ENCODE measurements around the gene EGLN1.
A peak's percentile ranks its signal among the peaks of the same experiment; 100 is the strongest.
"Not testable (repeated sequence)": the region's sequence is repeated elsewhere in the genome, so short reads cannot be mapped to it uniquely, and the experiment has no call there.

The EGLN1 gene

GRCh38 chr1:231446138-231446537, 24.1 kb upstream of the EGLN1 start:
- peaks cover 0 to 2% of the 10 kb centered on the region in 2 donors for H3K9me3 ChIP-seq (ENCODE audit: control insufficient read depth in 1 of 2, low read length in 2 of 2)
- H3K9ac ChIP-seq (ENCODE audit: low read depth in 1 of 2, low read length in 2 of 2), result no peak overlapping the region
- no peaks in the 10 kb centered on the region for H3K4me1 ChIP-seq (ENCODE audit: control insufficient read depth in 1 of 2, insufficient read depth in 2 of 2, low read length in 2 of 2)
- H3K4me3 ChIP-seq (ENCODE audit: low read depth in 1 of 2, low read length in 2 of 2), result no peak overlapping the region
- H3K36me3 ChIP-seq (ENCODE audit: control insufficient read depth in 1 of 2, insufficient read depth in 2 of 2, low read length in 2 of 2), result no peaks in the 10 kb centered on the region
- no peak overlapping the region for H3K27ac ChIP-seq (ENCODE audit: low read depth, low read length)
- H3K27me3 ChIP-seq (ENCODE audit: control insufficient read depth in 1 of 2, insufficient read depth in 2 of 2, low read length in 2 of 2), result no peaks in the 10 kb centered on the region

- Histone ChIP-seq H3K27ac (ENCODE audit: low read depth, low read length) (no peak overlapping the region), H3K4me1 (ENCODE audit: control insufficient read depth in 1 of 2, insufficient read depth in 2 of 2, low read length in 2 of 2) (no peaks in the 10 kb centered on the region)
These were observed 22.0 kb upstream of the EGLN1 start for GRCh38 chr1:231444059-231444458.

GRCh38 chr1:231443363-231443762, 21.3 kb upstream of the EGLN1 start:
- no peaks in the 10 kb centered on the region for H3K27me3 ChIP-seq (ENCODE audit: control insufficient read depth in 1 of 2, insufficient read depth in 2 of 2, low read length in 2 of 2)
- H3K36me3 ChIP-seq (ENCODE audit: control insufficient read depth in 1 of 2, insufficient read depth in 2 of 2, low read length in 2 of 2), result no peaks in the 10 kb centered on the region
- H3K27ac ChIP-seq (ENCODE audit: low read depth, low read length), result no peak overlapping the region
- peaks cover 0 to 2% of the 10 kb centered on the region in 2 donors for H3K9me3 ChIP-seq (ENCODE audit: control insufficient read depth in 1 of 2, low read length in 2 of 2)
- no peak overlapping the region for H3K9ac ChIP-seq (ENCODE audit: low read depth in 1 of 2, low read length in 2 of 2)
- H3K4me3 ChIP-seq (ENCODE audit: low read depth in 1 of 2, low read length in 2 of 2), result no peak overlapping the region
- no peaks in the 10 kb centered on the region for H3K4me1 ChIP-seq (ENCODE audit: control insufficient read depth in 1 of 2, insufficient read depth in 2 of 2, low read length in 2 of 2)

More at GRCh38 chr1:231444059-231444458, 22.0 kb upstream of the EGLN1 start:
- H3K9me3 ChIP-seq (ENCODE audit: control insufficient read depth in 1 of 2, low read length in 2 of 2), result peaks cover 0 to 2% of the 10 kb centered on the region in 2 donors
- no peaks in the 10 kb centered on the region for H3K36me3 ChIP-seq (ENCODE audit: control insufficient read depth in 1 of 2, insufficient read depth in 2 of 2, low read length in 2 of 2)
- H3K27me3 ChIP-seq (ENCODE audit: control insufficient read depth in 1 of 2, insufficient read depth in 2 of 2, low read length in 2 of 2), result no peaks in the 10 kb centered on the region
- H3K4me3 ChIP-seq (ENCODE audit: low read depth in 1 of 2, low read length in 2 of 2), result no peak overlapping the region
- H3K9ac ChIP-seq (ENCODE audit: low read depth in 1 of 2, low read length in 2 of 2), result no peak overlapping the region

- Histone ChIP-seq H3K36me3 (ENCODE audit: control insufficient read depth in 1 of 2, insufficient read depth in 2 of 2, low read length in 2 of 2) (no peaks in the 10 kb centered on the region), H3K27ac (ENCODE audit: low read depth, low read length) (no peak overlapping the region), H3K4me1 (ENCODE audit: control insufficient read depth in 1 of 2, insufficient read depth in 2 of 2, low read length in 2 of 2) (no peaks in the 10 kb centered on the region), H3K9me3 (ENCODE audit: control insufficient read depth in 1 of 2, low read length in 2 of 2) (peaks cover 0 to 2% of the 10 kb centered on the region in 2 donors), H3K27me3 (ENCODE audit: control insufficient read depth in 1 of 2, insufficient read depth in 2 of 2, low read length in 2 of 2) (no peaks in the 10 kb centered on the region), H3K9ac (ENCODE audit: low read depth in 1 of 2, low read length in 2 of 2) (no peak overlapping the region), H3K4me3 (ENCODE audit: low read depth in 1 of 2, low read length in 2 of 2) (no peak overlapping the region)
These were observed 20.6 kb upstream of the EGLN1 start for GRCh38 chr1:231442735-231443134.

- no peaks in the 10 kb centered on the region for H3K4me1 ChIP-seq (ENCODE audit: control insufficient read depth in 1 of 2, insufficient read depth in 2 of 2, low read length in 2 of 2)
- no peaks in the 10 kb centered on the region for H3K36me3 ChIP-seq (ENCODE audit: control insufficient read depth in 1 of 2, insufficient read depth in 2 of 2, low read length in 2 of 2)
- H3K9ac ChIP-seq (ENCODE audit: low read depth in 1 of 2, low read length in 2 of 2), result no peak overlapping the region
- no peak overlapping the region for H3K4me3 ChIP-seq (ENCODE audit: low read depth in 1 of 2, low read length in 2 of 2)
- H3K9me3 ChIP-seq (ENCODE audit: control insufficient read depth in 1 of 2, low read length in 2 of 2), result no peaks in the 10 kb centered on the region
- no peak overlapping the region for H3K27ac ChIP-seq (ENCODE audit: low read depth, low read length)
- H3K27me3 ChIP-seq (ENCODE audit: control insufficient read depth in 1 of 2, insufficient read depth in 2 of 2, low read length in 2 of 2), result no peaks in the 10 kb centered on the region
These were observed 10.9 kb upstream of the EGLN1 start for GRCh38 chr1:231432996-231433395.

GRCh38 chr1:231431665-231432415, 9.8 kb upstream of the EGLN1 start:
- no peak overlapping the region for H3K27ac ChIP-seq (ENCODE audit: low read depth, low read length)
- H3K9me3 ChIP-seq (ENCODE audit: control insufficient read depth in 1 of 2, low read length in 2 of 2), result no peaks in the 10 kb centered on the region
- H3K36me3 ChIP-seq (ENCODE audit: control insufficient read depth in 1 of 2, insufficient read depth in 2 of 2, low read length in 2 of 2), result no peaks in the 10 kb centered on the region
- no peak overlapping the region for H3K9ac ChIP-seq (ENCODE audit: low read depth in 1 of 2, low read length in 2 of 2)
- H3K27me3 ChIP-seq (ENCODE audit: control insufficient read depth in 1 of 2, insufficient read depth in 2 of 2, low read length in 2 of 2), result no peaks in the 10 kb centered on the region
- H3K4me1 ChIP-seq (ENCODE audit: control insufficient read depth in 1 of 2, insufficient read depth in 2 of 2, low read length in 2 of 2), result no peaks in the 10 kb centered on the region
- peak overlapping the region in 1 of 2 donors; percentile 19 for H3K4me3 ChIP-seq (ENCODE audit: low read depth in 1 of 2, low read length in 2 of 2)

GRCh38 chr1:231430678-231431352, 8.7 kb upstream of the EGLN1 start:
- H3K9ac ChIP-seq (ENCODE audit: low read depth in 1 of 2, low read length in 2 of 2); H3K27ac ChIP-seq (ENCODE audit: low read depth, low read length); H3K4me3 ChIP-seq (ENCODE audit: low read depth in 1 of 2, low read length in 2 of 2); H3K4me1 ChIP-seq (ENCODE audit: control insufficient read depth in 1 of 2, insufficient read depth in 2 of 2, low read length in 2 of 2); H3K9me3 ChIP-seq (ENCODE audit: control insufficient read depth in 1 of 2, low read length in 2 of 2); H3K36me3 ChIP-seq (ENCODE audit: control insufficient read depth in 1 of 2, insufficient read depth in 2 of 2, low read length in 2 of 2); H3K27me3 ChIP-seq (ENCODE audit: control insufficient read depth in 1 of 2, insufficient read depth in 2 of 2, low read length in 2 of 2): not testable (repeated sequence)

GRCh38 chr1:231428377-231428776, 6.3 kb upstream of the EGLN1 start:
- Histone ChIP-seq H3K27me3 (ENCODE audit: control insufficient read depth in 1 of 2, insufficient read depth in 2 of 2, low read length in 2 of 2) (no peaks in the 10 kb centered on the region), H3K4me3 (ENCODE audit: low read depth in 1 of 2, low read length in 2 of 2) (no peak overlapping the region), H3K36me3 (ENCODE audit: control insufficient read depth in 1 of 2, insufficient read depth in 2 of 2, low read length in 2 of 2) (no peaks in the 10 kb centered on the region), H3K4me1 (ENCODE audit: control insufficient read depth in 1 of 2, insufficient read depth in 2 of 2, low read length in 2 of 2) (no peaks in the 10 kb centered on the region), H3K9me3 (ENCODE audit: control insufficient read depth in 1 of 2, low read length in 2 of 2) (no peaks in the 10 kb centered on the region), H3K9ac (ENCODE audit: low read depth in 1 of 2, low read length in 2 of 2) (no peak overlapping the region), H3K27ac (ENCODE audit: low read depth, low read length) (no peak overlapping the region)

- no peak overlapping the region for H3K27ac ChIP-seq (ENCODE audit: low read depth, low read length)
- H3K9ac ChIP-seq (ENCODE audit: low read depth in 1 of 2, low read length in 2 of 2), result no peak overlapping the region
- H3K9me3 ChIP-seq (ENCODE audit: control insufficient read depth in 1 of 2, low read length in 2 of 2), result no peaks in the 10 kb centered on the region
- H3K36me3 ChIP-seq (ENCODE audit: control insufficient read depth in 1 of 2, insufficient read depth in 2 of 2, low read length in 2 of 2), result no peaks in the 10 kb centered on the region
- H3K27me3 ChIP-seq (ENCODE audit: control insufficient read depth in 1 of 2, insufficient read depth in 2 of 2, low read length in 2 of 2), result no peaks in the 10 kb centered on the region
- no peaks in the 10 kb centered on the region for H3K4me1 ChIP-seq (ENCODE audit: control insufficient read depth in 1 of 2, insufficient read depth in 2 of 2, low read length in 2 of 2)
- H3K4me3 ChIP-seq (ENCODE audit: low read depth in 1 of 2, low read length in 2 of 2), result no peak overlapping the region
These were observed 3.1 kb upstream of the EGLN1 start for GRCh38 chr1:231424950-231425805.

- Histone ChIP-seq H3K36me3 (ENCODE audit: control insufficient read depth in 1 of 2, insufficient read depth in 2 of 2, low read length in 2 of 2) (no peaks in the 10 kb centered on the region), H3K9ac (ENCODE audit: low read depth in 1 of 2, low read length in 2 of 2) (peak overlapping the region in 1 of 2 donors; percentile 76), H3K9me3 (ENCODE audit: control insufficient read depth in 1 of 2, low read length in 2 of 2) (no peaks in the 10 kb centered on the region), H3K27ac (ENCODE audit: low read depth, low read length) (no peak overlapping the region), H3K27me3 (ENCODE audit: control insufficient read depth in 1 of 2, insufficient read depth in 2 of 2, low read length in 2 of 2) (no peaks in the 10 kb centered on the region), H3K4me1 (ENCODE audit: control insufficient read depth in 1 of 2, insufficient read depth in 2 of 2, low read length in 2 of 2) (peaks cover 12 to 14% of the 10 kb centered on the region in 2 donors), H3K4me3 (ENCODE audit: low read depth in 1 of 2, low read length in 2 of 2) (no peak overlapping the region)
These were observed 1.6 kb upstream of the EGLN1 start for GRCh38 chr1:231423648-231424047.
